HCT116 (cell line): ENCODE results near the gene CAPN2. TPM values are rescaled to one million over a fixed set of nuclear protein-coding genes. Genes with fewer than 3 reads are reported as not detected.
A peak's percentile ranks its signal among the peaks of the same experiment; 100 is the strongest.

Experiments used
- ATAC-seq: fragments of 200-7000 bp; cut with Tn5 transposase; 2 replicates; pipeline ENCODE4 v1.9.1; 2020; ENCODE audit warnings: mild to moderate bottlenecking, moderate library complexity
- BruUV-seq: library from RNA; stranded (reverse); fragments of 400-500 nt; replicated peaks from 2 replicates; lab custom pipeline; 2021; lab: Mats Ljungman, UMichigan
- CTCF ChIA-PET: fragments of 300-600 bp; sonication (Branson Sonifier 250); formaldehyde crosslinking; loops from one replicate; lab custom pipeline; 2021; ENCODE audit warnings: antibody characterized with exemption; lab: Charles Lee
- POLR2A ChIA-PET: fragments of 300-600, 350-600 bp; sonication (Branson Sonifier 250); formaldehyde crosslinking; loops from one replicate; lab custom pipeline; 2021; ENCODE audit warnings: antibody characterized with exemption; lab: Charles Lee
- RAD21 ChIA-PET, 2 experiments: fragments of 300-600 bp; sonication (Branson Sonifier 250); formaldehyde crosslinking; loops; one replicate each; lab custom pipeline; 2023; ENCODE audit warnings: low total read pairs in 2 of 2; ENCODE audit not compliant: uncharacterized antibody in 2 of 2, unreplicated experiment in 2 of 2, low non-redundant PET in 1 of 2; lab: Charles Lee
- DNase-seq: peaks from one replicate; pipeline ENCODE4 v3.0.0-alpha.2; 2010; ENCODE audit warnings: low read depth, low spot score
- H2AFZ ChIP-seq: fragments of 200-600 bp; shearing (Covaris generic), sonication (generic); 2 replicates; pipeline ENCODE4 v1.6.1; 2017; ENCODE audit warnings: low read depth, mixed run types, mixed read lengths, antibody characterized with exemption, low read length; ENCODE audit not compliant: poor library complexity, severe bottlenecking
- H3K27ac ChIP-seq: 2 replicates; pipeline ENCODE4 v1.5.1; 2012; ENCODE audit warnings: low read depth, low read length
- H3K27me3 ChIP-seq: fragments of 200-600 bp; sonication (generic); 2 replicates; pipeline ENCODE4 v1.6.1; 2016; ENCODE audit warnings: mixed run types, low read length, mixed read lengths; ENCODE audit not compliant: insufficient read depth
- H3K36me3 ChIP-seq, 2 experiments: fragments of 200-500 bp in 1 of 2; fragments of 200-600 bp in 1 of 2; sonication (Bioruptor generic) in 1 of 2; sonication (generic) in 1 of 2; 2 replicates each; pipeline versions ENCODE4 v1.5.1 to v1.6.1; 2014 to 2016; ENCODE audit warnings: low read length in 2 of 2, inconsistent platforms in 1 of 2, mixed read lengths in 1 of 2, mixed run types in 1 of 2; ENCODE audit not compliant: insufficient read depth in 2 of 2, control insufficient read depth in 1 of 2
- H3K4me1 ChIP-seq, 2 experiments: fragments of 200-600 bp in 1 of 2; sonication (generic) in 1 of 2; 2 replicates each; pipeline versions ENCODE4 v1.5.1 to v1.6.1; 2012 to 2017; ENCODE audit warnings: low read length in 2 of 2, inconsistent platforms in 1 of 2, mild to moderate bottlenecking in 1 of 2, mixed read lengths in 1 of 2, mixed run types in 1 of 2, moderate library complexity in 1 of 2; ENCODE audit not compliant: insufficient read depth in 2 of 2, control insufficient read depth in 1 of 2
- H3K4me2 ChIP-seq: fragments of 200-600 bp; sonication (generic); 2 replicates; pipeline ENCODE4 v1.6.1; 2017; ENCODE audit warnings: mixed run types, low read length, mixed read lengths
- H3K4me3 ChIP-seq, 2 experiments: fragments of 200-600 bp in 1 of 2; sonication (generic) in 1 of 2; replicated peaks in 1 of 2; 2 replicates each; pipeline ENCODE4 v1.5.1; 2011 to 2016; ENCODE audit warnings: low read length in 2 of 2, control low read depth in 1 of 2, low read depth in 1 of 2, mild to moderate bottlenecking in 1 of 2, mixed read lengths in 1 of 2, mixed run types in 1 of 2
- H3K79me2 ChIP-seq: fragments of 200-600 bp; sonication (generic); 2 replicates; pipeline ENCODE4 v1.6.1; 2017; ENCODE audit warnings: mild to moderate bottlenecking, mixed run types, low read length, moderate library complexity, mixed read lengths; ENCODE audit not compliant: insufficient read depth
- H3K9ac ChIP-seq: fragments of 200-600 bp; sonication (generic); 2 replicates; pipeline ENCODE4 v1.6.1; 2016; ENCODE audit warnings: low read length, mixed read lengths
- H3K9me2 ChIP-seq: fragments of 200-600 bp; sonication (generic), shearing (Covaris generic); 2 replicates; pipeline ENCODE4 v1.6.1; 2017; ENCODE audit warnings: mixed run types, mild to moderate bottlenecking, moderate library complexity; ENCODE audit not compliant: insufficient read depth
- H3K9me3 ChIP-seq, 2 experiments: fragments of 200-500 bp in 1 of 2; fragments of 200-600 bp in 1 of 2; sonication (Bioruptor generic) in 1 of 2; sonication (generic) in 1 of 2; 2 replicates each; pipeline ENCODE4 v1.6.1; 2014 to 2017; ENCODE audit warnings: low read length in 2 of 2, mixed read lengths in 2 of 2, inconsistent platforms in 1 of 2, low read depth in 1 of 2, mild to moderate bottlenecking in 1 of 2, mixed run types in 1 of 2, moderate library complexity in 1 of 2; ENCODE audit not compliant: control insufficient read depth in 1 of 2, insufficient read depth in 1 of 2
- H4K20me1 ChIP-seq: fragments of 200-600 bp; sonication (generic), shearing (Covaris generic); 2 replicates; pipeline ENCODE4 v1.6.1; 2017; ENCODE audit warnings: mixed run types, mild to moderate bottlenecking, moderate library complexity; ENCODE audit not compliant: insufficient read depth
- CEBPB ChIP-seq: IDR thresholded peaks from 2 replicates; pipeline ENCODE4 v1.6.1; 2012; ENCODE audit warnings: low read depth
- CTCF ChIP-seq, 3 experiments: fragments of 200-600 bp in 1 of 3; sonication (generic) in 1 of 3; IDR thresholded peaks in 2 of 3; conservative IDR thresholded peaks in 1 of 3; 2 replicates each; pipeline ENCODE4 v1.5.1; 2012 to 2017; ENCODE audit warnings: low read depth in 2 of 3, low read length in 2 of 3, antibody characterized with exemption in 1 of 3, borderline replicate concordance in 1 of 3, control low read depth in 1 of 3, mild to moderate bottlenecking in 1 of 3, mixed read lengths in 1 of 3, mixed run types in 1 of 3, moderate library complexity in 1 of 3; ENCODE audit not compliant: insufficient read depth in 1 of 3
- FOSL1 ChIP-seq: IDR thresholded peaks from 2 replicates; pipeline ENCODE4 v1.6.1; 2012; ENCODE audit warnings: low read depth
- POLR2AphosphoS5 ChIP-seq: IDR thresholded peaks from 2 replicates; pipeline ENCODE4 v1.6.1; 2011; ENCODE audit warnings: mild to moderate bottlenecking, low read depth, low read length, moderate library complexity
- TCF7L2 ChIP-seq: IDR thresholded peaks from 2 replicates; pipeline ENCODE4 v1.7.0; 2011; ENCODE audit warnings: borderline replicate concordance, inconsistent platforms; ENCODE audit not compliant: insufficient read depth, insufficient read length; ENCODE audit errors: extremely low read depth
- YY1 ChIP-seq: IDR thresholded peaks from 2 replicates; pipeline ENCODE4 v1.6.1; 2011; ENCODE audit warnings: low read length, low read depth, moderate library complexity, mild to moderate bottlenecking; ENCODE audit not compliant: insufficient replicate concordance; ENCODE audit errors: extremely low read depth
- ZNF274 ChIP-seq: fragments of 200-500 bp; sonication (Bioruptor generic); IDR thresholded peaks from 2 replicates; pipeline ENCODE4 v1.6.1; 2014; ENCODE audit warnings: mild to moderate bottlenecking, low read depth, low read length, inconsistent platforms
- intact Hi-C: fragments of 100-400 bp; cut with micrococcal nuclease; formaldehyde crosslinking; loops from 2 replicates; pipeline ENCODE4 v1.10.0; 2022
- total RNA-seq: library from RNA; stranded (reverse); gene quantifications from one replicate; pipeline ENCODE4 v1.2.1, GENCODE V29; 2021; ENCODE audit not compliant: unreplicated experiment

The CAPN2 gene
- total RNA-seq, 1 experiment from 2014 or later: 173 TPM

- peak overlapping the region; percentile 83 for H3K4me2 ChIP-seq
- DNase-seq: peak; percentile 93
- H3K4me1 ChIP-seq: peaks cover 57 to 94% of the 10 kb centered on the region in 2 experiments
- POLR2A ChIA-PET: interaction anchor here (0.5 to 1.3 kb wide), 8 partner anchors 9 to 495 kb away, joined by 3 to 7 read pairs (median 4); no protein-coding TSS in a partner anchor
- TF ChIP-seq FOSL1 (no peak), POLR2AphosphoS5 (peak; percentile 76; the same call in 1 of the 2 replicates), CEBPB (no peak), YY1 (no peak), CTCF (IDR thresholded peaks at IDR 0.05 in 2 of 3, conservative IDR thresholded peaks at IDR 0.05 in 1 of 3; ENCODE audit: borderline replicate concordance in 1 of 3, insufficient read depth in 1 of 3, low read depth in 2 of 3, low read length in 2 of 3) (no peak), ZNF274 (no peak), TCF7L2 (peak; percentile 23)
- no peaks in the 10 kb centered on the region for H3K9me3 ChIP-seq
- CTCF ChIA-PET: interaction anchor here (0.9 to 2.5 kb wide), 8 partner anchors 9 to 139 kb away, joined by 3 to 15 read pairs (median 4); partner anchors contain the start of gene TP53BP2
- peak overlapping the region; percentile 70 for H3K9ac ChIP-seq
- H3K9me2 ChIP-seq: no peaks in the 10 kb centered on the region
- no peak overlapping the region for H2AFZ ChIP-seq
- no peaks in the 10 kb centered on the region for H4K20me1 ChIP-seq
- peak; percentile 79 for ATAC-seq
- BruUV-seq: TSS peak; percentile 66
- peak overlapping the region; percentile 34 to 48 for H3K4me3 ChIP-seq
- intact Hi-C loops: no loop called here
- H3K27ac ChIP-seq: peak overlapping the region; percentile 84
- RAD21 ChIA-PET: interaction anchor here in 1 of 2 experiments (0.9 kb wide), 1 partner anchor 9 kb away, joined by 3 read pairs; no protein-coding TSS in a partner anchor
- H3K79me2 ChIP-seq: peaks cover 6% of the 10 kb centered on the region
- no peaks in the 10 kb centered on the region for H3K27me3 ChIP-seq
- no peaks in the 10 kb centered on the region for H3K36me3 ChIP-seq
Measured at GRCh38 chr1:223707256-223708000, 4.9 kb upstream of the CAPN2 start.
